Karpas-422 (cell line): ENCODE results near the gene ITGA1. TPM values are rescaled to one million over a fixed set of nuclear protein-coding genes. Genes with fewer than 3 reads are reported as not detected.

Experiments used
- DNase-seq: peaks from one replicate; pipeline ENCODE4 v3.0.0-alpha.2; 2015
- H2AFZ ChIP-seq: fragments of 200-600 bp; sonication (generic); 2 replicates; pipeline ENCODE4 v1.6.1; 2014; ENCODE audit warnings: antibody characterized with exemption, low read length, mixed read lengths
- H3K27ac ChIP-seq: fragments of 200-600 bp; sonication (generic); 2 replicates; pipeline ENCODE4 v1.5.1; 2014; ENCODE audit warnings: mild to moderate bottlenecking, low read length, moderate library complexity
- H3K27me3 ChIP-seq: fragments of 200-600 bp; sonication (generic); 2 replicates; pipeline ENCODE4 v1.6.1; 2014; ENCODE audit warnings: low read length, mixed read lengths
- H3K36me3 ChIP-seq: fragments of 200-600 bp; sonication (generic); 2 replicates; pipeline ENCODE4 v1.6.1; 2014; ENCODE audit warnings: low read length, mixed read lengths; ENCODE audit not compliant: insufficient read depth
- H3K4me1 ChIP-seq: fragments of 200-600 bp; sonication (generic); 2 replicates; pipeline ENCODE4 v1.6.1; 2014; ENCODE audit warnings: mild to moderate bottlenecking, low read length, mixed read lengths
- H3K4me2 ChIP-seq: fragments of 200-600 bp; sonication (generic); 2 replicates; pipeline ENCODE4 v1.6.1; 2014; ENCODE audit warnings: low read length, low read depth, mild to moderate bottlenecking; ENCODE audit not compliant: poor library complexity, severe bottlenecking
- H3K4me3 ChIP-seq: fragments of 200-600 bp; sonication (generic); 2 replicates; pipeline ENCODE4 v1.5.1; 2014; ENCODE audit warnings: mild to moderate bottlenecking, antibody characterized with exemption, low read length, mixed read lengths
- H3K79me2 ChIP-seq: fragments of 200-600 bp; sonication (generic); 2 replicates; pipeline ENCODE4 v1.6.1; 2014; ENCODE audit warnings: mild to moderate bottlenecking, low read length, mixed read lengths
- H3K9ac ChIP-seq: fragments of 200-600 bp; sonication (generic); 2 replicates; pipeline ENCODE4 v1.6.0; 2014; ENCODE audit warnings: low read length
- H3K9me2 ChIP-seq: fragments of 200-600 bp; sonication (generic), shearing (Covaris generic); replicated peaks from 2 replicates; pipeline ENCODE4 v1.6.0; 2014; ENCODE audit warnings: mild to moderate bottlenecking, low read length, moderate library complexity; ENCODE audit not compliant: insufficient read depth
- H3K9me3 ChIP-seq: fragments of 300-700, 200-600 bp; sonication (generic); 2 replicates; pipeline ENCODE4 v1.6.1; 2014; ENCODE audit warnings: low read length, mixed read lengths
- H4K20me1 ChIP-seq: fragments of 200-600 bp; sonication (generic); 2 replicates; pipeline ENCODE4 v1.6.1; 2014; ENCODE audit warnings: mild to moderate bottlenecking, antibody characterized with exemption, low read length, low read depth; ENCODE audit not compliant: insufficient read depth
- total RNA-seq: library from RNA; depleted of rRNA; stranded (reverse); fragments of >200 nt; shearing (Covaris generic); gene quantifications from 2 replicates; pipeline ENCODE4 v1.2.3, GENCODE V29; 2014; ENCODE audit warnings: low replicate concordance

The ITGA1 gene
- total RNA-seq, 1 experiment from 2014 or later, result not detected

DNA sequence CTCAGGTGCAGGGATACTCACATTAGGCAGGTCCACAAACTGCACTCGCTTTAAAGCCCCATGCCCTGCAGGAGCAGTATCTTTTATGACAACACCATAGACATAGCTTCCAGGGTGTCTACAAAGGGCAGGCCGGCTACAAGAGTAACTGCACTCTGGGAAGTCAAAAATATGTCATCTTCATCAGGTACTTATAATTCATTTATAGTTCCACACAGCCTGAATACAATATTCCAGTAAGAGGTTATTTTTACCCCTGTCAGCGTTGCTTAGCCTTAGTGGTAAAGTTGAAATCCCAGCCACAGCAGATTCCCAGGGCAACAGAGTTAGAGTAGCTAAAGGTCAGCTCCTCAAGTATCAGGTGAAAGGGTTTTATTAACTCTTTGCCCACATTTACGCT is 119.1 kb downstream of the ITGA1 start:
- H3K4me2 ChIP-seq, result no peak overlapping the region
- no peak overlapping the region for H3K27ac ChIP-seq
- no peak overlapping the region for H2AFZ ChIP-seq
- no peaks in the 10 kb centered on the region for H3K4me1 ChIP-seq
- no peaks in the 10 kb centered on the region for H3K36me3 ChIP-seq
- no peaks in the 10 kb centered on the region for H3K9me3 ChIP-seq
- H3K9ac ChIP-seq, result no peak overlapping the region
- H3K4me3 ChIP-seq, result no peak overlapping the region
- no peaks in the 10 kb centered on the region for H3K9me2 ChIP-seq
- DNase-seq, result no peak
- H3K27me3 ChIP-seq, result no peaks in the 10 kb centered on the region
- H3K79me2 ChIP-seq, result no peaks in the 10 kb centered on the region
- H4K20me1 ChIP-seq, result no peaks in the 10 kb centered on the region

- Histone ChIP-seq H3K9ac (no peak overlapping the region), H3K9me2 (no peaks in the 10 kb centered on the region), H3K27me3 (no peaks in the 10 kb centered on the region), H3K4me2 (no peak overlapping the region), H4K20me1 (no peaks in the 10 kb centered on the region), H3K4me3 (no peak overlapping the region), H3K79me2 (no peaks in the 10 kb centered on the region), H2AFZ (no peak overlapping the region), H3K27ac (no peak overlapping the region), H3K36me3 (no peaks in the 10 kb centered on the region), H3K9me3 (no peaks in the 10 kb centered on the region), H3K4me1 (no peaks in the 10 kb centered on the region)
- no peak for DNase-seq
Measured at GRCh38 chr5:52909192-52909591, 121.5 kb downstream of the ITGA1 start.

DNA sequence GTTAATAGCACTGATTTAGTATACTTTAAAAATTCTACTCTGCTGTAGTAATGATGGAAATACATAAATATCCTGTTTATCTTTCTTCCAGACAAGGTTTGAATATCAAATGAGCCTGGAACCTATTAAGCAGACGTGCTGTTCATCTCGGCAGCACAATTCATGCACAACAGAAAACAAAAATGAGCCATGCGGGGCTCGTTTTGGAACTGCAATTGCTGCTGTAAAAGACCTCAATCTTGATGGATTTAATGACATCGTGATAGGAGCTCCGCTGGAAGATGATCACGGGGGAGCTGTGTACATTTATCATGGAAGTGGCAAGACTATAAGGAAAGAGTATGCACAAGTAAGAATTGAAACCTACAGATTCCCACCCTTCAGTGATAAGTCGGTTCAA is 122.4 kb downstream of the ITGA1 start:
- Histone ChIP-seq H3K9me2 (no peaks in the 10 kb centered on the region), H4K20me1 (no peaks in the 10 kb centered on the region), H3K27me3 (no peaks in the 10 kb centered on the region), H3K9me3 (no peaks in the 10 kb centered on the region), H2AFZ (no peak overlapping the region), H3K9ac (no peak overlapping the region), H3K4me1 (no peaks in the 10 kb centered on the region), H3K4me2 (no peak overlapping the region), H3K79me2 (no peaks in the 10 kb centered on the region), H3K36me3 (no peaks in the 10 kb centered on the region), H3K4me3 (no peak overlapping the region), H3K27ac (no peak overlapping the region)
- no peak for DNase-seq

DNA sequence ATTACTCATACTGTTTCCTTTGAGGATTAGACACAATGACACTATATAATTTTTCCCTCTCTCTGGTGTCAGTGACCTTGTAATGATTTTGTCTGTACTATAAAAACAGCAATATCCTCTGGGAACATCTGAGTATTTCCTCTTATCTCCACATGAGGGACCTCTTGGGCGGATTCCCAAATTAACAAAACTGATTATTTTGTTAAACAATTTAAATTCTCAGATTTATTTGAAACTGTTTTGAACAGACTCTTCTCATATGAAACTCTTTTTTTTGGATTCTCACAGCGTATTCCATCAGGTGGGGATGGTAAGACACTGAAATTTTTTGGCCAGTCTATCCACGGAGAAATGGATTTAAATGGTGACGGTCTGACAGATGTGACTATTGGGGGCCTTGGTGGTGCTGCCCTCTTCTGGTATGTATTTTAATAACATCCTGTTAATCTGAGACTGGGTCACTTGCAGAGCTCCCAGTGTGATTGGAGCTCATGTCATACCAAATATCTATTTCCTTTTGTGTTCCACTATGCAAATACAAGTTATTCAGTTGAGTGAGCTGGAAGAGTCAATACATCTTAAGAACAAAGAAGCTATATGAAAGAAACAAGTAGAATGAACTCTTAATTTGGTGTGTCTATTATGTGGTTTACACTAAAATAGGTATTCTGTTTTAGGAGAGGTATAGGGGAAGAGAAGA is 127.6 kb downstream of the ITGA1 start:
- H3K9ac ChIP-seq, result no peak overlapping the region
- no peak overlapping the region for H3K27ac ChIP-seq
- H3K9me2 ChIP-seq, result no peaks in the 10 kb centered on the region
- peak overlapping the region; percentile 53 for H3K4me2 ChIP-seq
- H4K20me1 ChIP-seq, result no peaks in the 10 kb centered on the region
- no peaks in the 10 kb centered on the region for H3K9me3 ChIP-seq
- peak; percentile 72 for DNase-seq
- no peaks in the 10 kb centered on the region for H3K4me1 ChIP-seq
- no peak overlapping the region for H3K4me3 ChIP-seq
- 0 out of 2 replicates have a peak overlapping the region, but pooled peaks have one; percentile 45 for H2AFZ ChIP-seq
- H3K79me2 ChIP-seq, result no peaks in the 10 kb centered on the region
- no peaks in the 10 kb centered on the region for H3K27me3 ChIP-seq
- no peaks in the 10 kb centered on the region for H3K36me3 ChIP-seq

DNA sequence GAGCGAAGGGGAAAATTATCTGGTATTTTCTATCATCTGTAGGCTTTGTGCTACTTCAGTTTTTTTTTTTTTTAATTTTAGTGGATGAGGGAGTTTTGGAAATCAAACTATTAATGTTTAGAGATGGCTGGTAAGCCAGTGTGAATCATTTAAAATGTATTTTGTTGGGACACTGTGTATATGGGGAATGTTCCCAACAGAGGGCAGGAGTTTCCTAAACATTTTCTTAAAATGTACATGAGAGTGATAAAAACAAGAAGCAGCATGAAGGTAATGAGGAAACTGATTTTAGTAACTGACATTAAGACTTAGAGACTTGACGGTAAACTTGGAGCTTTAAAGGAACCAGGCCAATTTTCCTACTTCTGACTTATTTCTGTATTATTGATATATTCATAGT is 133.2 kb downstream of the ITGA1 start:
- Histone ChIP-seq H3K4me2 (no peak overlapping the region), H3K9me2 (no peaks in the 10 kb centered on the region), H2AFZ (no peak overlapping the region), H3K4me1 (no peaks in the 10 kb centered on the region), H3K79me2 (no peaks in the 10 kb centered on the region), H3K36me3 (no peaks in the 10 kb centered on the region), H3K27me3 (no peaks in the 10 kb centered on the region), H3K4me3 (no peak overlapping the region), H4K20me1 (no peaks in the 10 kb centered on the region), H3K27ac (no peak overlapping the region), H3K9ac (no peak overlapping the region), H3K9me3 (no peaks in the 10 kb centered on the region)
- DNase-seq, result no peak

DNA sequence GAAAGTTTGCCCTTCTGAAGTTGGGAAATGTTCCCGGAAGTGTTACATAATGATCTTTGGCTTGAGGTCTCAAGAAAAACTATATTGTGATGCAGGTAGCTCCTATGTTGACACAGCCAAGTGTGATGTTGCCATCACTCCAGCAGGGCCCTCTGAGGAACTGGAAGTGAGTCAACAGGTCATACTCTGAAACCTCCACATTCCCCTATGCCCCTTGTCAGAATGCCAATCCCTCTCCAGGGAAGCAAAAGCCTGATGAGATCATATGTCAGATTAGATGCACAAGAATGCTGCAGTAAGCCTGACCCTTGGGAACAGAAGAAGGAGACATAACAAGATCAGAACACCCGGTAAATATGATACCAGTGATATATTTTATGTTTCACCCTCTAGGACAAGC is 134.7 kb downstream of the ITGA1 start:
- Histone ChIP-seq H4K20me1 (no peaks in the 10 kb centered on the region), H3K4me2 (no peak overlapping the region), H3K4me1 (no peaks in the 10 kb centered on the region), H3K27ac (no peak overlapping the region), H3K79me2 (no peaks in the 10 kb centered on the region), H3K27me3 (no peaks in the 10 kb centered on the region), H3K9me3 (no peaks in the 10 kb centered on the region), H3K4me3 (no peak overlapping the region), H3K9me2 (no peaks in the 10 kb centered on the region), H3K36me3 (no peaks in the 10 kb centered on the region), H2AFZ (no peak overlapping the region), H3K9ac (no peak overlapping the region)
- no peak for DNase-seq

DNA sequence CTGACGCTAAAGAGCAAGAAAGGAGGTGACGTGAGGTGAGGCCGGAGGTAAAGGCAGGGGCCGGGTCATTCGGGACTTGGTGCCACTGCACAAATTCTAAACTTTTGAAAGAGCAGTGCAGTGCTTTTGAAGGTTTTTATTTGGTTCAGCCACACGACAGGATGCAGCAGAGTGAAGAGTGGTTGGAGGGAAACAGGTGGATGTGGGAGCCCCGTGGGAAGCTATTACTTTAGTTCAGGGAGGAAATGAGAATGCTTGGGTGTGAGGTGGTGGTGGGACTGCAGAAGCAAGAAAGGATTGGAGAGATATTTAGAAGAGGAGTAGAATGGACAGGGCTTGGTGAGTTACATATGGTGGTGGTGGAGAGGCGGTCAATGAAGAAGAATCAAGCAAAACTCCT is 136.7 kb downstream of the ITGA1 start:
- no peaks in the 10 kb centered on the region for H3K79me2 ChIP-seq
- H2AFZ ChIP-seq, result no peak overlapping the region
- H3K4me1 ChIP-seq, result no peaks in the 10 kb centered on the region
- H3K36me3 ChIP-seq, result no peaks in the 10 kb centered on the region
- no peaks in the 10 kb centered on the region for H4K20me1 ChIP-seq
- H3K27ac ChIP-seq, result no peak overlapping the region
- H3K4me2 ChIP-seq, result no peak overlapping the region
- H3K9me2 ChIP-seq, result no peaks in the 10 kb centered on the region
- H3K27me3 ChIP-seq, result no peaks in the 10 kb centered on the region
- no peak overlapping the region for H3K9ac ChIP-seq
- H3K9me3 ChIP-seq, result no peaks in the 10 kb centered on the region
- no peak for DNase-seq
- no peak overlapping the region for H3K4me3 ChIP-seq

DNA sequence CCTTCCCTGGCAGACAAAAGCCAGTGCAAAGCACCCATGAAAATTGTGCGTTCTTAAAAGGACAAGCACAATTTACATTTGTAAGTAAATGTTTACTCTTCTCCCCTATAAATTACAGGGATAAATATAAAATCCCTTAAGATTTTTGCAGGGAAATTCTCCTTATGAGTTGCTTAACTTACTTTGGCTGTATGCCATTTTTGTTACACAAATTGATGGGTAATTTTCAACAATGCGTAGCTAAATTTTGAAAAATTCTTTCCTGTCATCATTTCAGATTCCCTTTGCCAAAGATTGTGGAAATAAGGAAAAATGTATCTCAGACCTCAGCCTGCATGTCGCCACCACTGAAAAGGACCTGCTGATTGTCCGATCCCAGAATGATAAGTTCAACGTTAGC is 137.3 kb downstream of the ITGA1 start:
- no peak for DNase-seq
- H3K9me3 ChIP-seq, result no peaks in the 10 kb centered on the region
- no peak overlapping the region for H3K4me2 ChIP-seq
- H2AFZ ChIP-seq, result no peak overlapping the region
- H3K9ac ChIP-seq, result no peak overlapping the region
- H3K4me1 ChIP-seq, result no peaks in the 10 kb centered on the region
- H3K27ac ChIP-seq, result no peak overlapping the region
- no peaks in the 10 kb centered on the region for H3K9me2 ChIP-seq
- no peak overlapping the region for H3K4me3 ChIP-seq
- no peaks in the 10 kb centered on the region for H3K79me2 ChIP-seq
- no peaks in the 10 kb centered on the region for H4K20me1 ChIP-seq
- H3K36me3 ChIP-seq, result no peaks in the 10 kb centered on the region
- H3K27me3 ChIP-seq, result no peaks in the 10 kb centered on the region
